ENCODE results near the gene GAPDHS. TPM values are rescaled to one million over a fixed set of nuclear protein-coding genes. Genes with fewer than 3 reads are reported as not detected.

The GAPDHS gene
- total RNA-seq, 1 experiment from 2014 or later, result 0.07 TPM

DNA sequence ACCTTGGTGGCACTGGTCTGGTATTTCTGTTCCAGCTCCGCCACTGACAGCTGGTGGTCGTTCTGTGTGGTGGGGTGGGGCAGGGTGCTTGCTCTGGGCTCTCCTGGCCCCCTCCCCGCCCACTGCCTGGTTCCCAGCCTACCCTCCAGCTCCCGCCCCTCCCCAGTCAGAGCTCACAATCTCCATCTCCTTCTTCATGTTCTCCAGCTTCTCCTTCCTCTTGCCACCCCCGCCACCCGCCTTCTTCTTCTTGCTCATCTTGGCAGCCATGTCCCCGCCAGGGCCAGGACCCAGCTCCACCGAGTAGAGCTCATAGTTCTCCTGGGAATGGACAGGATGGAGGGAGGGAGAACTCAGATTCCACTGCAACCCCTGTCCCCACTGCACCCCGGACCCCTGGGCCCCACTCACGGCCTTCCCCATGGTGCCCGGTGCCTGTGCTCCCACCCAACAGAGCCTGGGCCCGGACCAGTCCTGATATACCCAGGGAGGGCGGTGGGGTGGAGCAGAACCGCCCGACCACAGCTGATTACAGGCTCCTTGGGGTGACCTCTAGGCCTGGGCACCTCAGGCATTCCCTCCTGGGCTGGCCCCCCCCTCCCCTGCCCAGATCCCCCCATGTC is 30.1 kb downstream of the GAPDHS start, which contains the start of gene ATP4A:
TSS of gene ATP4A (minus strand) at position 452 of the 623 bp plus-strand sequence. CDS start at position 423, 29 bp downstream.
- Histone ChIP-seq H3K27me3 (ENCODE audit: control insufficient read depth, insufficient read depth, low read length) (peaks cover 19% of the 10 kb centered on the region), H3K36me3 (replicated peaks; ENCODE audit: control insufficient read depth, insufficient read depth, low read length) (no peaks in the 10 kb centered on the region), H3K4me3 (ENCODE audit: insufficient read depth, low read depth, low read length) (no peak within 1 kb of the TSS)
- no peak for DNase-seq

DNA sequence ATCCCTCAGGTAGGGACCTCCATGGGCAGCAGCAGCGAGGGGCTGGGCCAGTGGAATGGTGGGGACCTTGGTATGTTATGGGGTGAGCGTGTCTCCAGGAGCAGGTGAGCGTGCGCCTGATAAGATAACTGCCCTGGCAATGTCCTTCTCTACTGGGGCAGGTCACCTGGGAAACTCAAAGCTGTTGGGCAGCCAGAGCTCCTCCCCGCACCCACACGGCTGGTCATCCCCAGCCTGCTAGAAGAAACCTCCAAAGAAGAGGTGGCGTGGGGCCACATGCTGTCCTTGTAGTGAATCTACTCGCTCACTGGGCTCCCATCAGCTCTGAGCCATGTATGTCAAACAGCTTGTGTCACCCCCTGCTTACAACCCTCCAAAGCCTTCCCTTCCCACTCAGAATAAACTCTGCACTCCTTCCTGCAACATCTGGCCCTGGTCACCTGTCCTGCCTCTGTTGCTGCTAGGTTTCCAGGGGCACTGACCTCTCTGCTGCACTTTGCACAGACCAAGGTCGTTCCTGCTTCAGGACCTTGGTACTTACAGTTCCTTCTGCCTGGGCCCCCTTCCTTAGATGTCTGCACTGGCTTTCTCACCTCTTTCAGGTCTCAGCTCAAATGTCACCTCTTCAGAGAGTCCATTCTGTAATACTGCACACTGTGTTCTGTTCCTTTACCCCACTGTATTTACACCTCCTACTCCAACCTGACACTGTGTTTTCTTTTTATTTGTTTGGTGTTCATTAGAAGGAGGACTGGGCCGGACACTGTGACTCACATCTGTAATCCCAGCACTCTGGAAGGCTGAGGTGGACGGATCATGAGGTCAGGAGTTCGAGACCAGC is 32.0 kb downstream of the GAPDHS start:
- DNase-seq, result peak; percentile 6
- no peak overlapping the region for H3K4me3 ChIP-seq (ENCODE audit: insufficient read depth, low read depth, low read length)
- peaks cover 5% of the 10 kb centered on the region; the same call in 1 of the 2 replicates for H3K27me3 ChIP-seq (ENCODE audit: control insufficient read depth, insufficient read depth, low read length)
- H3K36me3 ChIP-seq (replicated peaks; ENCODE audit: control insufficient read depth, insufficient read depth, low read length), result no peaks in the 10 kb centered on the region

DNA sequence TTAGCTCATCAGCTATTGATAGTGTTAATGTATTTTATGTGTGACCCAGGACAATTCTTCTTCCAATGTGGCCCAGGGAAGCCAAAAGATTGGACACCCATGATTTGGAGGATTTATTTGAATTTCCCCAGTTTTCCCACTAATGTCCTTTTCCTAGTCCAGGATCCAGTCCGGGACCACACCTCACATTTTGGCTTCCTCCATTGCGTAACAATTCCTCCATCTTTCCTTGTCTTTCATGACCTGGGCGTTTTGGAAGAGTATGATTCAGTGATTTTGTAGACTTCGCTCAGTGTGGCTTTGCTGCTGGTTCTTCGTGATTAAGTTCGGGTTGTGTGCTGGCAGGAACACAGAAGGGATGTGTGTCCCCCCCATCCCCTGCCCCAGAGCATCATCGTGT is 33.5 kb downstream of the GAPDHS start:
- Histone ChIP-seq H3K36me3 (replicated peaks; ENCODE audit: control insufficient read depth, insufficient read depth, low read length) (no peaks in the 10 kb centered on the region), H3K27me3 (ENCODE audit: control insufficient read depth, insufficient read depth, low read length) (no peaks in the 10 kb centered on the region; the same call in 1 of the 2 replicates), H3K4me3 (ENCODE audit: insufficient read depth, low read depth, low read length) (no peak overlapping the region)
- peak; percentile 16 for DNase-seq

DNA sequence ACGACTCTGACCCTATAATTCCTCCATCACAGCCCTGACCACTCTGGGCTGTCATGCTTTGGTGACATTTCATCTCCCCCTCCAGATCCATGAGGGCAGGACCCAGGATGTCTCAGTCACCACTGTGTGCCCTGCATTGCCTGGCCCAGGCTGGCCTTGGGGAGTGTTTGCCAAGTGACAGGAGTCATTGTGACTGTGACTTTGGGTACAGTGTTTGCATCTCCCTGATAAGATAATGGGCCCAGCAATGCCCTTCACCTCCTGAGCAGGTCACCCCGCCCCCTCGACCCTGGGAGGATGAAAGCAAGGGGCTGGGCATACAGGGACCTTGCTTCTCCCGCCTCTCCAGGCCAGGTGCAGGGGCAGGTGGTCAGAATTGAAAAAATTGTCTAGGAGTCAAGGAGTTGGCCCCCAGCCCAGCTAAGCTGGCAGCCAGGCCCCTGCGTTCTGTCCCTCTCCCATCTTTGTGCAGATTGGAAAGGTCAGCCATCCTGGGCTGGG is 36.1 kb downstream of the GAPDHS start:
- no peak overlapping the region for H3K4me3 ChIP-seq (ENCODE audit: insufficient read depth, low read depth, low read length)
- no peaks in the 10 kb centered on the region for H3K36me3 ChIP-seq (replicated peaks; ENCODE audit: control insufficient read depth, insufficient read depth, low read length)
- peak; percentile 26 for DNase-seq
- H3K27me3 ChIP-seq (ENCODE audit: control insufficient read depth, insufficient read depth, low read length), result no peaks in the 10 kb centered on the region

DNA sequence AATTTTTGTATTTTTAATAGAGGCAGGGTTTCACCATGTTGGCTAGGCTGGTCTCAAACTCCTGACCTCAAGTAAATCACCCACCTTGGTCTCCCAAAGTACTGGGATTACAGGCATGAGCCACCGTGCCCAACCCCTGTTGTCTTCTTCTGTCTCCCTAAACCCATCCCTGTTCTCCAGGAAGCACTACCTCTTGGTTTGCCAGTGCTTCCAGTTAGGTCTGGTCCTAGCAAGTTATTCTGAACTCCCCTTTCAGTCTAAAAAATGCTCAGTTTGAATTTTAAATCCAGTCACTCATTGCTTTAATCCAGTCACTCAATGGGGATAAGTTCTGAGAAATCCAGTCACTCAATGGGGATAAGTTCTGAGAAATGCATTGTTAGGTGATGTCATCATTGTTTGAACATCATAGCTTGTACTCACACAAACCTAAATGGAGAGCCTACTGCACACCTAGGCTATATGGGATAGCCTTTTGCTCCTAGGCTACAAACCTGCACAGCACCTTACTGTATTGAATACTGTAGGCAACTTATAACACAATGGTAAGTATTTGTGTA is 38.2 kb downstream of the GAPDHS start:
- no peaks in the 10 kb centered on the region for H3K36me3 ChIP-seq (replicated peaks; ENCODE audit: control insufficient read depth, insufficient read depth, low read length)
- DNase-seq, result no peak
- no peak overlapping the region for H3K4me3 ChIP-seq (ENCODE audit: insufficient read depth, low read depth, low read length)
- no peaks in the 10 kb centered on the region for H3K27me3 ChIP-seq (ENCODE audit: control insufficient read depth, insufficient read depth, low read length)

DNA sequence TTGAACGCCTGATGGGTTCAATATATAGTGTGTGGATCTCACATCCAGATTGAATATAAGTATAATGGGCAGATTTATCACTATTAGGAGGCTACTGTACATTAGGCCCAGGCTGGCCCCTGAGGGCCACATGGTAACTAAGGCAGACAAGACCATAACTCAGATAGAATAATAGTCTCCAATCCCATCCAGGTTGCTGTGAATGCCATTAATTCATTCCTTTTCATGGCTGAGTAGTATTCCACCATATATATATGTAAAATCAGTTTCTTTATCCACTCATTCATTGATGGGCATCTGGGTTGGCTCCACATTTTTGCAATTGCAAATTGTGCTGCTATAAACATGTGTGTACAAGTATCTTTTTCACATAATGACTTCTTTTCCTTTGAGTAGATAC is 44.7 kb downstream of the GAPDHS start:
- Histone ChIP-seq H3K36me3 (replicated peaks; ENCODE audit: control insufficient read depth, insufficient read depth, low read length) (no peaks in the 10 kb centered on the region), H3K4me3 (ENCODE audit: insufficient read depth, low read depth, low read length) (no peak overlapping the region), H3K27me3 (ENCODE audit: control insufficient read depth, insufficient read depth, low read length) (no peaks in the 10 kb centered on the region)
- DNase-seq, result no peak

DNA sequence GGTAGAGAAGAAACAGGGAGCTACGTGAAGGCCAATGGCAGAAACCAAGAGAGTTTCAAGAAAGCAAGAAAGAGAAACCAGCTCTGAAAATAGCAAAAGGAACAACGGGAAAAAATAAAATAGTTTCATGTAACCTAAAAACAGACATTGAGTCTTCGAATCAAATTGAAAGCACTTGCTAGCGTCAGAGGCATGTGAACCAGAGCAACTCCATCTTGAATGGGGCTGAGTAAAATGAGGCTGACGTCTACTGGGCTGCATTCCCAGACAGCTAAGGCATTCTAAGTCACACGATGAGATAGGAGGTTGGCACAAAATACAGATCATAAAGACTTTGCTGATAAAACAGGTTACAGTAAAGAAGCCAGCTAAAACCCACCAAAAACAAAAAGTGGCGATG is 45.5 kb downstream of the GAPDHS start:
- DNase-seq, result no peak
- no peaks in the 10 kb centered on the region for H3K36me3 ChIP-seq (replicated peaks; ENCODE audit: control insufficient read depth, insufficient read depth, low read length)
- H3K4me3 ChIP-seq (ENCODE audit: insufficient read depth, low read depth, low read length), result no peak overlapping the region

DNA sequence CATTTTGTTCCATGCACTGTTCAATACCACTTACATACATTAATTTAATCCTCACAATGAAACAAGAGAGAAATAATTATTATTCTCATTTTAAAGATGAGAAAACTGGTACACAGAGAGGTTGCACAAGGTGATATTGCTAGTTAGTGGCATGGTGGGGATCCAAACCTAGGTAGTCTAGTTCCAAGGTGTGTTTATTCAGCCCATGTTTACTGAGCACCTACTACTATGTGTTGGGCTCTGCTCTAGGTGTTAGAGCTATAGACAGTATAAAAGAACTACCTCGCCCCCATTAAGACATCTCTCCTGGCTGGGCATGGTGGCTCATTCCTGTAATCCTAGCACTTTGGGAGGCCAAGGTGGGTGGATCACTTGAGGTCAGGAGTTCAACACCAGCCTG is 49.5 kb downstream of the GAPDHS start:
- Histone ChIP-seq H3K4me3 (ENCODE audit: insufficient read depth, low read depth, low read length) (no peak overlapping the region), H3K27me3 (ENCODE audit: control insufficient read depth, insufficient read depth, low read length) (no peaks in the 10 kb centered on the region; the same call in 1 of the 2 replicates), H3K36me3 (replicated peaks; ENCODE audit: control insufficient read depth, insufficient read depth, low read length) (no peaks in the 10 kb centered on the region)
- DNase-seq, result no peak

More for the DNA sequence above, 45.5 kb downstream of the GAPDHS start:
- H3K27me3 ChIP-seq (ENCODE audit: control insufficient read depth, insufficient read depth, low read length), result no peaks in the 10 kb centered on the region; the same call in 1 of the 2 replicates

DNA sequence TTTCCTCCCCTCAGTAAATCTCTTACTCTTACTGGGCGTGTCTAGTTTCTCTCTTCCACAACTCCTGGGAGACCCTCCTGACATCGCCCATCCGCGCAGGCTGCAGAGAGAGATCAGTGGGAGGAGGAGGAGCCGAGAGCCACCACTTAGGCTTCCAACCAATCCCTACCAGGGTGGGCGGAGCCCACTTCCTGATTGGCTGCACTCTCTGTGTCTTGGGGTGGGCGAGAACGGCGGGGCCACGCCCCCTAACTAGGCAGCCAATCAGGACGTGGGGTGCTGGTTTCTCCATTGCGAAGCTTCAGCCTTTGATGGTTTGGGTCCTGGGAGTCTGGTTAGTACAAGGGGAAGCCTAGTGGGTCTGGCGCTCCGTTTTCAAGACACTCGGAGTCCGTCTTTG is 52.6 kb downstream of the GAPDHS start, which contains the start of gene PMIS2:
TSS of gene PMIS2 (plus strand) at position 326 of the 400 bp plus-strand sequence. CDS start 87 bp downstream, outside the sequence.
- H3K36me3 ChIP-seq (replicated peaks; ENCODE audit: control insufficient read depth, insufficient read depth, low read length), result no peaks in the 10 kb centered on the region
- no peaks in the 10 kb centered on the region; the same call in 1 of the 2 replicates for H3K27me3 ChIP-seq (ENCODE audit: control insufficient read depth, insufficient read depth, low read length)
- DNase-seq, result peak; percentile 93
- no peak within 1 kb of the TSS for H3K4me3 ChIP-seq (ENCODE audit: insufficient read depth, low read depth, low read length)

DNA sequence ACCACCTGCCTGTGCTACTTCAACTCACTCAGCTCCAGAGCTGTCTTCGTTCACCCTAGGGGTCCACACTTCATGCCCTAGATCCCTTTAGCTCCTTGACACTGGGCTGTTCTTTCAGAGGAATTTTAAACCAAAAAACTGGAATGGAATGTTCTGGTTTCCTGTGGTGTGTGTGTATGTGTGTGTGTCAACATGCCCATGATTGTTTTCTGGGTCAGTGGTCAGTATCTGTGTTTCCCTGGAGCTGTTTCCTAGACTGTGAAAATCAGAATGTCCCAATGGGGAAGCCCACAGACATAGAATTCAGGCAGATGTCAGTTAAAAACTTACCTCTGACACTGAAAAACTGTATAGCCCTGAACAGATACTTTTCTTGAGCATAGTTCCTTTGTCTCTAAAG is 54.1 kb downstream of the GAPDHS start:
- Histone ChIP-seq H3K27me3 (ENCODE audit: control insufficient read depth, insufficient read depth, low read length) (no peaks in the 10 kb centered on the region; the same call in 1 of the 2 replicates), H3K36me3 (replicated peaks; ENCODE audit: control insufficient read depth, insufficient read depth, low read length) (no peaks in the 10 kb centered on the region), H3K4me3 (ENCODE audit: insufficient read depth, low read depth, low read length) (no peak overlapping the region)
- no peak for DNase-seq

DNA sequence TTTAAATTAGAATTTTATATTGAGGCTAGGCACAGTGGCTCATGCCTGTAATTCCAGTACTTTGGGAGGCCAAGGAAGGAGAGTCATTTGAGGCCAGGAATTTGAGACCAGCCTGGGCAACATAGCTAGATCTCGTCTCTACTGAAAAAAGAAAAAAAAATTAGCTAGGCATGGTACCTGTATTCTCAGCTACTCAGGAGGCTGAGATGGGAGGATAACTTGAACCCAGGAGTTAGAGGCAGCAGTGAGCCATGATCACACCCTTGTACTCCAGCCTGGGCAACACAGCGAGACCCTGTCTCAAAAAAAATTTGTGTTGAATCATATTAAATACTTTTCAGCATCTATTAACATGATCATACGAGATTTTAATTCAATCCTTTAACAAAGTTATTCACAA is 57.6 kb downstream of the GAPDHS start:
- DNase-seq, result no peak
- no peaks in the 10 kb centered on the region; the same call in 1 of the 2 replicates for H3K27me3 ChIP-seq (ENCODE audit: control insufficient read depth, insufficient read depth, low read length)
- H3K4me3 ChIP-seq (ENCODE audit: insufficient read depth, low read depth, low read length), result no peak overlapping the region
- H3K36me3 ChIP-seq (replicated peaks; ENCODE audit: control insufficient read depth, insufficient read depth, low read length), result no peaks in the 10 kb centered on the region

DNA sequence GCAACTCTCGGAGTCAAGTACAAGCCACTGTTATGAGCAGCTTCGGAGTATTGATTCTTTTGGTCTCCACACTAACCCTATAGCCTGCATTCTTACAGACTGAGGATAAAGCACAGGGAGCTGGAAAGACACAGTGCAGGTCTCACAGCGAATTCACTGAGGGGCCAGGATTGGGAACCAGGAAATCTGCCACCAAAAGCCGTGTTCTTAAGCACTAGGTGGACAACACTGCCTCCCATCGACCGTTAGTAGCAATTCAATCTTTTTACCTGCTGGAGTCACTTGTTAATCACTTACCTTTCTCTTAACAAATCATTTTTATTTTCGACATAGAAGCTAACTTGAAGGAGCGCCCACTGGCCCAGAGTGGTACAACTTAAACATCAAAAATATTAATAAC is 59.0 kb downstream of the GAPDHS start:
- H3K27me3 ChIP-seq (ENCODE audit: control insufficient read depth, insufficient read depth, low read length), result peaks cover 2% of the 10 kb centered on the region
- DNase-seq, result peak; percentile 81
- no peak overlapping the region for H3K4me3 ChIP-seq (ENCODE audit: insufficient read depth, low read depth, low read length)
- H3K36me3 ChIP-seq (replicated peaks; ENCODE audit: control insufficient read depth, insufficient read depth, low read length), result no peaks in the 10 kb centered on the region

All from H7 (cell line).